OCI-LY7 (cell line): ENCODE results near the gene CBLL1. TPM values are rescaled to one million over a fixed set of nuclear protein-coding genes. Genes with fewer than 3 reads are reported as not detected.

Source experiments
- BruUV-seq: library from RNA; stranded (reverse); fragments of 400-500 nt; replicated peaks from 2 replicates; lab custom pipeline; 2021; lab: Mats Ljungman, UMichigan
- CTCF ChIA-PET: fragments of 300-600 bp; sonication (Branson Sonifier 250); formaldehyde crosslinking; loops from one replicate; lab custom pipeline; 2022; ENCODE audit warnings: antibody characterized with exemption; ENCODE audit not compliant: unreplicated experiment; lab: Charles Lee
- POLR2A ChIA-PET: fragments of 300-600 bp; sonication (Branson Sonifier 250); formaldehyde crosslinking; loops from one replicate; lab custom pipeline; 2022; ENCODE audit warnings: antibody characterized with exemption; lab: Charles Lee
- DNase-seq: peaks from one replicate; pipeline ENCODE4 v3.0.0-alpha.2; 2015; ENCODE audit warnings: low spot score
- H2AFZ ChIP-seq: fragments of 200-600 bp; sonication (generic), shearing (Covaris generic); 2 replicates; pipeline ENCODE4 v1.6.1; 2014; ENCODE audit warnings: mild to moderate bottlenecking, antibody characterized with exemption, low read length, moderate library complexity
- H3K27ac ChIP-seq: fragments of 200-600 bp; sonication (generic); 2 replicates; pipeline ENCODE4 v1.5.1; 2014; ENCODE audit warnings: mixed run types, low read depth, mild to moderate bottlenecking, moderate library complexity, low read length, inconsistent platforms; ENCODE audit not compliant: poor library complexity, severe bottlenecking
- H3K36me3 ChIP-seq: fragments of 200-600 bp; sonication (generic); 2 replicates; pipeline ENCODE4 v1.6.1; 2014; ENCODE audit warnings: mild to moderate bottlenecking, antibody characterized with exemption, low read length, moderate library complexity, mixed read lengths; ENCODE audit not compliant: insufficient read depth
- H3K4me1 ChIP-seq: fragments of 200-600 bp; sonication (generic); 2 replicates; pipeline ENCODE4 v1.5.1; 2014; ENCODE audit warnings: mild to moderate bottlenecking, low read length; ENCODE audit not compliant: insufficient read depth, poor library complexity, severe bottlenecking
- H3K4me2 ChIP-seq: fragments of 200-600 bp; sonication (generic); 2 replicates; pipeline ENCODE4 v1.6.1; 2014; ENCODE audit warnings: mild to moderate bottlenecking, low read length
- H3K4me3 ChIP-seq: fragments of 200-600 bp; sonication (generic); 2 replicates; pipeline ENCODE4 v1.5.1; 2014; ENCODE audit warnings: mild to moderate bottlenecking, low read depth, low read length; ENCODE audit not compliant: poor library complexity, severe bottlenecking
- H3K79me2 ChIP-seq: fragments of 200-600 bp; sonication (generic); 2 replicates; pipeline ENCODE4 v1.6.1; 2016; ENCODE audit warnings: low read depth, mild to moderate bottlenecking, low read length, moderate library complexity, mixed read lengths; ENCODE audit not compliant: insufficient read depth
- H3K9me2 ChIP-seq: fragments of 200-600 bp; sonication (generic); 2 replicates; pipeline ENCODE4 v1.6.1; 2016; ENCODE audit warnings: mild to moderate bottlenecking, low read length, mixed read lengths; ENCODE audit not compliant: insufficient read depth
- H3K9me3 ChIP-seq: fragments of 200-600 bp; sonication (generic); 2 replicates; pipeline ENCODE4 v1.6.1; 2014; ENCODE audit warnings: mild to moderate bottlenecking, mixed run types, low read length, mixed read lengths
- H4K20me1 ChIP-seq: fragments of 200-600 bp; sonication (generic); 2 replicates; pipeline ENCODE4 v1.6.1; 2014; ENCODE audit warnings: mild to moderate bottlenecking, antibody characterized with exemption, low read length, moderate library complexity, mixed read lengths; ENCODE audit not compliant: insufficient read depth
- CTCF ChIP-seq: fragments of 200-600 bp; sonication (generic); conservative IDR thresholded peaks from 2 replicates; pipeline ENCODE4 v1.5.1; 2014; ENCODE audit warnings: mild to moderate bottlenecking, antibody characterized with exemption, low read length, moderate library complexity, mixed read lengths
- EZH2phosphoT487 ChIP-seq: fragments of 200-600 bp; sonication (generic); IDR thresholded peaks from 2 replicates; pipeline ENCODE4 v1.6.1; 2018; ENCODE audit warnings: low read depth, borderline replicate concordance, mild to moderate bottlenecking, mixed run types, antibody characterized with exemption, low read length, moderate library complexity, mixed read lengths
- intact Hi-C: fragments of 100-400 bp; cut with micrococcal nuclease; formaldehyde crosslinking; loops from one replicate; pipeline ENCODE4 v1.10.0; 2022; ENCODE audit not compliant: unreplicated experiment
- total RNA-seq, 2 experiments: library from RNA; depleted of rRNA in 1 of 2; stranded (reverse); fragments of >200 nt in 1 of 2; shearing (Covaris generic) in 1 of 2; gene quantifications; 2 replicates each; pipeline ENCODE4 v1.2.3, GENCODE V29; 2014 to 2022

The CBLL1 gene
- total RNA-seq, 2 experiments from 2014 or later, result 22.9 to 41.4 TPM

- H4K20me1 ChIP-seq, result no peaks in the 10 kb centered on the region
- intact Hi-C loops, result no loop called here
Observed at GRCh38 chr7:107785170-107785569, 41.2 kb downstream of the CBLL1 start.

GRCh38 chr7:107785926-107786325, 42.0 kb downstream of the CBLL1 start:
- CTCF ChIA-PET, result no interaction called here

More at GRCh38 chr7:107785170-107785569, 41.2 kb downstream of the CBLL1 start:
- Histone ChIP-seq H3K4me3 (no peak overlapping the region), H3K36me3 (no peaks in the 10 kb centered on the region), H3K27ac (no peak overlapping the region), H3K4me2 (no peak overlapping the region), H2AFZ (no peak overlapping the region), H3K9me3 (no peaks in the 10 kb centered on the region), H3K4me1 (no peaks in the 10 kb centered on the region), H3K9me2 (no peaks in the 10 kb centered on the region), H3K79me2 (no peaks in the 10 kb centered on the region)
- DNase-seq, result no peak
- CTCF ChIA-PET, result no interaction called here
- no TSS peak for BruUV-seq
- POLR2A ChIA-PET, result no interaction called here
- no peak for TF ChIP-seq CTCF
- TF ChIP-seq EZH2phosphoT487, result no peak

More at GRCh38 chr7:107785926-107786325, 42.0 kb downstream of the CBLL1 start:
- Histone ChIP-seq H3K79me2 (no peaks in the 10 kb centered on the region), H3K4me1 (no peaks in the 10 kb centered on the region), H2AFZ (no peak overlapping the region), H3K36me3 (no peaks in the 10 kb centered on the region), H3K27ac (no peak overlapping the region), H3K9me3 (no peaks in the 10 kb centered on the region), H3K4me2 (no peak overlapping the region), H3K9me2 (no peaks in the 10 kb centered on the region), H4K20me1 (no peaks in the 10 kb centered on the region), H3K4me3 (no peak overlapping the region)
- intact Hi-C loops, result no loop called here
- POLR2A ChIA-PET, result no interaction called here
- no TSS peak for BruUV-seq
- DNase-seq, result no peak
- no peak for TF ChIP-seq EZH2phosphoT487
- TF ChIP-seq CTCF, result no peak
